Activated effector memory CD4-positive, alpha-beta T cell treated with anti-CD3 and anti-CD28 coated beads, Interleukin-2, amount 50 U/mL, for 16 hours (primary cell): Measurements from ENCODE around the gene LDLRAD3.
"Not testable (repeated sequence)": the region's sequence is repeated elsewhere in the genome, so short reads cannot be mapped to it uniquely, and the experiment has no call there.

Experiments
- DNase-seq: peaks from one replicate; pipeline ENCODE4 v3.0.0-alpha.2; 2020

LDLRAD3 gene

GRCh38 chr11:36177836-36178235 is 234.0 kb downstream of the LDLRAD3 start:
- no peak for DNase-seq

GRCh38 chr11:36186340-36187175 is 242.7 kb downstream of the LDLRAD3 start:
- DNase-seq = no peak

GRCh38 chr11:36187622-36188021 is 243.8 kb downstream of the LDLRAD3 start:
- no peak for DNase-seq

- DNase-seq = not testable (repeated sequence)
These were observed 245.9 kb downstream of the LDLRAD3 start for GRCh38 chr11:36189735-36190134.

GRCh38 chr11:36191941-36192340 is 248.1 kb downstream of the LDLRAD3 start:
- no peak for DNase-seq

GRCh38 chr11:36192425-36193289 is 248.8 kb downstream of the LDLRAD3 start:
- DNase-seq = no peak

- DNase-seq = no peak
These were observed 249.4 kb downstream of the LDLRAD3 start for GRCh38 chr11:36193290-36193619.

- no peak for DNase-seq
These were observed 249.9 kb downstream of the LDLRAD3 start for GRCh38 chr11:36193721-36194120.

- DNase-seq = no peak
These were observed 251.9 kb downstream of the LDLRAD3 start for GRCh38 chr11:36195496-36196354.

GRCh38 chr11:36196411-36196998 is 252.6 kb downstream of the LDLRAD3 start:
- DNase-seq = no peak

- DNase-seq = no peak
These were observed 257.5 kb downstream of the LDLRAD3 start for GRCh38 chr11:36201411-36201810.

- no peak for DNase-seq
These were observed 261.7 kb downstream of the LDLRAD3 start for GRCh38 chr11:36205536-36205935.

- no peak for DNase-seq
These were observed 266.7 kb downstream of the LDLRAD3 start for GRCh38 chr11:36210529-36210928.

GRCh38 chr11:36211761-36212430 is 268.0 kb downstream of the LDLRAD3 start:
- no peak for DNase-seq

- DNase-seq = no peak
These were observed 268.9 kb downstream of the LDLRAD3 start for GRCh38 chr11:36212564-36213392.

- no peak for DNase-seq
These were observed 269.6 kb downstream of the LDLRAD3 start for GRCh38 chr11:36213393-36213840.

GRCh38 chr11:36214480-36214879 is 270.6 kb downstream of the LDLRAD3 start:
- no peak for DNase-seq

GRCh38 chr11:36214976-36215692 is 271.3 kb downstream of the LDLRAD3 start:
- DNase-seq = no peak

- no peak for DNase-seq
These were observed 271.8 kb downstream of the LDLRAD3 start for GRCh38 chr11:36215693-36216060.

- DNase-seq = no peak
These were observed 272.3 kb downstream of the LDLRAD3 start for GRCh38 chr11:36216061-36216615.
